HepG2 (cell line): ENCODE measurements around the gene TMF1. TPM values are rescaled to one million over a fixed set of nuclear protein-coding genes. Genes with fewer than 3 reads are reported as not detected.

Experiments
- ATAC-seq: fragments of 200-7000 bp; cut with Tn5 transposase; 3 replicates; pipeline ENCODE4 v1.9.1; 2020; ENCODE audit warnings: mild to moderate bottlenecking, moderate library complexity
- BruUV-seq: library from RNA; stranded (reverse); fragments of 400-500 nt; replicated peaks from 2 replicates; lab custom pipeline; 2021; lab: Mats Ljungman, UMichigan
- CTCF ChIA-PET: fragments of 300-600 bp; formaldehyde crosslinking; extraction: SDS; loops from one replicate; lab custom pipeline; 2021; ENCODE audit warnings: low total read pairs, inconsistent platforms, low intra/inter-chr PET ratio; lab: Yijun Ruan, JAX
- POLR2A ChIA-PET: fragments of 350-600 bp; sonication (Branson Sonifier 250); formaldehyde crosslinking; loops from one replicate; lab custom pipeline; 2020; ENCODE audit warnings: antibody characterized with exemption, inconsistent platforms; lab: Yijun Ruan, JAX
- DNase-seq: peaks from one replicate; pipeline ENCODE4 v3.0.0-alpha.2; 2015; ENCODE audit warnings: low spot score
- FAIRE-seq: peaks from 3 replicates; lab custom pipeline; 2011; peaks lifted over from hg19 to GRCh38; lab: Jason Lieb, UNC
- H2AFZ ChIP-seq: one replicate; pipeline ENCODE4 v1.6.1; 2011; ENCODE audit warnings: low read length, inconsistent platforms
- H3K27ac ChIP-seq: fragments of 300-600 bp; 3 replicates; pipeline ENCODE4 v1.8.0; 2011; ENCODE audit warnings: mixed run types, mild to moderate bottlenecking, mixed read lengths, low read length, inconsistent platforms; ENCODE audit not compliant: insufficient read depth; ENCODE audit errors: extremely low read length
- H3K27me3 ChIP-seq, 2 experiments: fragments of 200-600 bp in 1 of 2; 2 replicates in 1 of 2; 3 replicates in 1 of 2; pipeline versions ENCODE4 v1.6.0 to v1.8.0; 2011; ENCODE audit warnings: low read length in 2 of 2, mild to moderate bottlenecking in 2 of 2, moderate library complexity in 2 of 2, inconsistent platforms in 1 of 2; ENCODE audit not compliant: insufficient read depth in 2 of 2, control insufficient read depth in 1 of 2
- H3K36me3 ChIP-seq, 2 experiments: fragments of 200-600 bp in 1 of 2; replicated peaks in 1 of 2; 2 replicates in 1 of 2; 3 replicates in 1 of 2; pipeline versions ENCODE4 v1.5.1 to v1.8.0; 2011; ENCODE audit warnings: low read length in 2 of 2, inconsistent platforms in 1 of 2; ENCODE audit not compliant: insufficient read depth in 2 of 2, control insufficient read depth in 1 of 2
- H3K4me1 ChIP-seq: 2 replicates; pipeline ENCODE4 v1.5.1; 2012; ENCODE audit warnings: low read length, inconsistent platforms; ENCODE audit not compliant: insufficient read depth
- H3K4me2 ChIP-seq: 2 replicates; pipeline ENCODE4 v1.6.0; 2011; ENCODE audit warnings: low read depth, low read length, inconsistent platforms
- H3K4me3 ChIP-seq, 3 experiments: fragments of 200-600 bp in 1 of 3; sonication (generic), shearing (Covaris generic) in 1 of 3; replicated peaks in 1 of 3; 2 replicates each; pipeline ENCODE4 v1.5.1; 2011 to 2016; ENCODE audit warnings: low read length in 3 of 3, inconsistent platforms in 2 of 3, low read depth in 2 of 3, mild to moderate bottlenecking in 2 of 3, control low read depth in 1 of 3, mixed read lengths in 1 of 3; ENCODE audit not compliant: insufficient read depth in 1 of 3
- H3K79me2 ChIP-seq: one replicate; pipeline ENCODE4 v1.6.1; 2011; ENCODE audit warnings: low read length, inconsistent platforms; ENCODE audit not compliant: insufficient read depth
- H3K9ac ChIP-seq: 2 replicates; pipeline ENCODE4 v1.6.0; 2011; ENCODE audit warnings: mild to moderate bottlenecking, low read depth, low read length, inconsistent platforms; ENCODE audit not compliant: insufficient read depth
- H3K9me3 ChIP-seq: 2 replicates; pipeline ENCODE4 v1.5.1; 2012; ENCODE audit warnings: mild to moderate bottlenecking, low read length
- H4K20me1 ChIP-seq: 2 replicates; pipeline ENCODE4 v1.6.0; 2011; ENCODE audit warnings: inconsistent platforms, mild to moderate bottlenecking, low read length, moderate library complexity; ENCODE audit not compliant: insufficient read depth
- ATF3 ChIP-seq: sonication (generic); formaldehyde crosslinking; IDR thresholded peaks from 2 replicates; pipeline ENCODE4 v1.4.0; 2020; ENCODE audit warnings: missing genetic modification reagents
- GLMP ChIP-seq: sonication (generic); formaldehyde crosslinking; IDR thresholded peaks from 2 replicates; pipeline ENCODE4 v1.9.0; 2021; ENCODE audit warnings: missing genetic modification reagents, mild to moderate bottlenecking, borderline replicate concordance
- HMG20A ChIP-seq: IDR thresholded peaks from 2 replicates; pipeline ENCODE4 v1.6.1; 2016; ENCODE audit warnings: borderline replicate concordance
- IRF9 ChIP-seq: sonication (generic); formaldehyde crosslinking; IDR thresholded peaks from 2 replicates; pipeline ENCODE4 v1.8.0; 2022; ENCODE audit warnings: missing genetic modification reagents, mild to moderate bottlenecking, borderline replicate concordance
- SPEN ChIP-seq: sonication (generic); formaldehyde crosslinking; IDR thresholded peaks from 2 replicates; pipeline ENCODE4 v1.5.1; 2020; ENCODE audit warnings: low read depth, mild to moderate bottlenecking, missing genetic modification reagents
- USF2 ChIP-seq, 2 experiments: sonication (generic) in 1 of 2; formaldehyde crosslinking in 1 of 2; IDR thresholded peaks; 2 replicates each; pipeline versions ENCODE4 v1.5.1 to v1.6.1; 2011 to 2020; ENCODE audit warnings: borderline replicate concordance in 1 of 2, low read depth in 1 of 2, low read length in 1 of 2, mild to moderate bottlenecking in 1 of 2, missing genetic modification reagents in 1 of 2, moderate library complexity in 1 of 2
- ZNF318 ChIP-seq: sonication (generic); formaldehyde crosslinking; IDR thresholded peaks from 2 replicates; pipeline ENCODE4 v1.4.0; 2020; ENCODE audit warnings: mild to moderate bottlenecking, missing genetic modification reagents
- ZNF691 ChIP-seq: sonication (generic); formaldehyde crosslinking; IDR thresholded peaks from 2 replicates; pipeline ENCODE4 v1.4.0; 2020; ENCODE audit warnings: missing genetic modification reagents, low read depth, mild to moderate bottlenecking, borderline replicate concordance
- ZNF703 ChIP-seq: sonication (generic); formaldehyde crosslinking; IDR thresholded peaks from 2 replicates; pipeline ENCODE4 v1.5.1; 2020; ENCODE audit warnings: missing genetic modification reagents, mild to moderate bottlenecking, moderate library complexity, borderline replicate concordance
- WGBS: methylation state at CpG from one replicate; pipeline ENCODE4 v1.1.6; 2017; ENCODE audit warnings: low lambda C conversion rate; 5-methylcytosine and 5-hydroxymethylcytosine counted together
- in situ Hi-C: cut with HindIII; loops from 2 replicates; pipeline ENCODE4 v1.10.0; 2017; ENCODE audit warnings: low pct_unique_long_range_greater_than_20kb; ENCODE audit not compliant: extremely low pct_ligation_motif_present
- intact Hi-C: fragments of 100-400 bp; cut with micrococcal nuclease; formaldehyde crosslinking; loops from one replicate; pipeline ENCODE4 v1.10.0; 2022; ENCODE audit not compliant: unreplicated experiment
- polyA plus RNA-seq, 8 experiments: library from polyadenylated mRNA; depleted of rRNA in 3 of 8; stranded (reverse) in 7 of 8; unstranded in 1 of 8; fragments of >200 nt; fragmentation: Illumina TruSeq in 4 of 8; extraction: Trizol in 4 of 8; gene quantifications; 2 replicates each; pipeline versions ENCODE4 v1.2.1 to v1.2.3, GENCODE V29; 2011 to 2016; ENCODE audit warnings: low read depth in 4 of 8, missing spikeins in 1 of 8, mixed read lengths in 1 of 8; ENCODE audit not compliant: insufficient read depth in 1 of 8
- total RNA-seq, 5 experiments: library from RNA; depleted of rRNA; stranded (reverse); fragments of >200 nt; fragmentation: Illumina TruSeq; extraction: Trizol; gene quantifications; 2 replicates each; pipeline ENCODE4 v1.2.3, GENCODE V29; 2016; ENCODE audit warnings: low read depth in 1 of 5

TMF1 gene
- total and polyA plus RNA-seq, 2 of the 13 experiments (the other 11 are each of a cell fraction or from before 2014, with no cell fraction given), result 12.1 to 38.4 TPM

GRCh38 chr3:69008980-69009379 lies 43.2 kb downstream of the TMF1 start:
- Histone ChIP-seq H3K27ac (no peak overlapping the region), H3K4me1 (peaks cover 12% of the 10 kb centered on the region), H3K27me3 (no peaks in the 10 kb centered on the region), H3K9ac (no peak overlapping the region), H2AFZ (no peak overlapping the region), H3K9me3 (no peaks in the 10 kb centered on the region), H3K36me3 (peaks cover 3 to 12% of the 10 kb centered on the region in 2 experiments), H3K4me3 (no peak overlapping the region), H3K4me2 (no peak overlapping the region), H4K20me1 (no peaks in the 10 kb centered on the region), H3K79me2 (no peaks in the 10 kb centered on the region)
- no peak for DNase-seq
- FAIRE-seq, result no peak
- 98% methylated on average over 2 of the region's 2 CpGs for WGBS
- CTCF ChIA-PET, result no interaction called here
- intact Hi-C loops, result no loop called here
- no peak for ATAC-seq
- no TSS peak for BruUV-seq
- POLR2A ChIA-PET, result no interaction called here
- in situ Hi-C loops, result no loop called here
- no peak for TF ChIP-seq ZNF691 (CRISPR knock-in tag)
- no peak for TF ChIP-seq HMG20A
- no peak for TF ChIP-seq ZNF703 (CRISPR knock-in tag)
- TF ChIP-seq ATF3, result no peak
- TF ChIP-seq GLMP (CRISPR knock-in tag), result no peak
- TF ChIP-seq USF2 (IDR thresholded peaks at IDR 0.05; ENCODE audit: low read depth, low read length), result no peak
- TF ChIP-seq USF2 (CRISPR knock-in tag; IDR thresholded peaks at IDR 0.05; ENCODE audit: borderline replicate concordance), result no peak
- TF ChIP-seq IRF9, result no peak
- TF ChIP-seq ZNF318 (CRISPR knock-in tag), result no peak
- TF ChIP-seq SPEN (CRISPR knock-in tag), result no peak
